Measurements from ENCODE around the gene RBMS3. TPM values are rescaled to one million over a fixed set of nuclear protein-coding genes. Genes with fewer than 3 reads are reported as not detected.

RBMS3 gene
- total and polyA plus RNA-seq, 2 of the 8 experiments (the other 6 are each of a cell fraction or from before 2014, with no cell fraction given), result 3.7 to 6.9 TPM

- H2BK15ac ChIP-seq (ENCODE audit: low read length), result no peak overlapping the region
- H3K4me3 ChIP-seq (ENCODE audit: extremely low read depth in 1 of 4, insufficient read depth in 2 of 4, low read depth in 3 of 4, low read length in 4 of 4), result no peak overlapping the region
- H3K4me2 ChIP-seq (ENCODE audit: insufficient read depth in 1 of 2, low read depth in 2 of 2, low read length in 2 of 2), result no peak overlapping the region
- DNase-seq (ENCODE audit: low read depth in 1 of 2, low spot score in 2 of 2) (no peak), FAIRE-seq (no peak)
- H4K5ac ChIP-seq (ENCODE audit: insufficient read length, low read depth, low read length), result no peak overlapping the region
- H2AK5ac ChIP-seq (ENCODE audit: low read depth, low read length), result no peak overlapping the region
- no peaks in the 10 kb centered on the region for H3K36me3 ChIP-seq (ENCODE audit: control insufficient read depth in 2 of 4, insufficient read depth in 4 of 4, low read length in 3 of 4)
- no peak overlapping the region for H2AFZ ChIP-seq (ENCODE audit: low read length)
- H3K18ac ChIP-seq (ENCODE audit: extremely low read depth, low read length), result no peak overlapping the region
- H2BK120ac ChIP-seq (replicated peaks; ENCODE audit: low read depth, low read length), result no peak overlapping the region
- H3K56ac ChIP-seq (replicated peaks; ENCODE audit: insufficient read length, low read depth, low read length), result no peak overlapping the region
- no peak overlapping the region for H3K14ac ChIP-seq (ENCODE audit: insufficient read length)
- peaks cover 0 to 17% (median 4%) of the 10 kb centered on the region in 4 experiments; a peak in 4 of 7 replicates for H3K4me1 ChIP-seq (replicated peaks in 1 of 4; ENCODE audit: control insufficient read depth in 3 of 4, insufficient read depth in 4 of 4, low read length in 3 of 4)
- no peak overlapping the region for H3K4ac ChIP-seq (replicated peaks; ENCODE audit: insufficient read length, low read depth, low read length)
- H4K20me1 ChIP-seq (replicated peaks in 1 of 2; ENCODE audit: control insufficient read depth in 1 of 2, insufficient read depth in 2 of 2, low read length in 2 of 2), result no peaks in the 10 kb centered on the region
- no peak overlapping the region for H4K8ac ChIP-seq (ENCODE audit: extremely low read depth, insufficient read depth, low read length)
- H3K23ac ChIP-seq (ENCODE audit: insufficient read length), result no peak overlapping the region
- no peak overlapping the region for H4K91ac ChIP-seq (replicated peaks; ENCODE audit: insufficient read length, low read length)
- no peak overlapping the region for H3K27ac ChIP-seq (ENCODE audit: low read depth, low read length)
- POLR2A ChIA-PET (ENCODE audit: partially characterized antibody), result no interaction called here
- WGBS, 2 experiments (ENCODE audit: extremely low coverage in 1 of 2, insufficient coverage in 1 of 2, insufficient read length in 1 of 2, insufficient replicate concordance in 2 of 2, low coverage in 1 of 2, low lambda C conversion rate in 2 of 2, missing lambda C conversion rate in 1 of 2), result 35% methylated on average over 1 of the region's 1 CpG; no CpG with 5 or more reads in 1 of the 2 experiments
- no peak overlapping the region for H2BK12ac ChIP-seq (ENCODE audit: low read depth, low read length)
- no peak overlapping the region for H2BK5ac ChIP-seq (ENCODE audit: low read depth, low read length)
- H2BK20ac ChIP-seq (ENCODE audit: low read length), result no peak overlapping the region
- H3K79me2 ChIP-seq (ENCODE audit: control insufficient read depth in 1 of 2, insufficient read depth in 2 of 2, low read length in 2 of 2), result no peaks in the 10 kb centered on the region
- H3K79me1 ChIP-seq (ENCODE audit: low read depth, low read length), result no peaks in the 10 kb centered on the region
- no peaks in the 10 kb centered on the region for H3K23me2 ChIP-seq (ENCODE audit: low read depth, low read length)
- H3K9ac ChIP-seq (replicated peaks in 1 of 4; ENCODE audit: extremely low read depth in 1 of 4, low read depth in 3 of 4, low read length in 3 of 4), result no peak overlapping the region
- CTCF ChIA-PET (ENCODE audit: partially characterized antibody), result no interaction called here
- no peaks in the 10 kb centered on the region for H3K9me3 ChIP-seq (ENCODE audit: insufficient read depth in 2 of 2, low read depth in 1 of 2, low read length in 1 of 2)
- no peaks in the 10 kb centered on the region for H3K27me3 ChIP-seq (replicated peaks in 1 of 4; ENCODE audit: control insufficient read depth in 3 of 4, extremely low read depth in 1 of 4, insufficient read depth in 3 of 4, low read length in 3 of 4)
- TF ChIP-seq ATF2 (IDR thresholded peaks at IDR 0.05; ENCODE audit: low read length) (no peak), TEAD4 (IDR thresholded peaks at IDR 0.05; ENCODE audit: low read depth, low read length) (no peak), CTBP2 (IDR thresholded peaks at IDR 0.05; ENCODE audit: borderline replicate concordance, insufficient read depth, insufficient read length, low read length) (no peak), USF2 (IDR thresholded peaks at IDR 0.05; ENCODE audit: low read length) (no peak), HDAC6 (IDR thresholded peaks at IDR 0.05; ENCODE audit: low read depth, low read length) (no peak), CBX8 (IDR thresholded peaks at IDR 0.05; ENCODE audit: borderline replicate concordance, low read depth, low read length) (no peak), EP300 (IDR thresholded peaks at IDR 0.05; ENCODE audit: borderline replicate concordance in 1 of 2, low read depth in 2 of 2, low read length in 2 of 2) (no peak), EGR1 (IDR thresholded peaks at IDR 0.05; ENCODE audit: borderline replicate concordance, low read depth, low read length) (no peak), SRF (IDR thresholded peaks at IDR 0.05; ENCODE audit: low read depth, low read length) (no peak), ASH2L (IDR thresholded peaks at IDR 0.05; ENCODE audit: low read length) (no peak), YY1 (IDR thresholded peaks at IDR 0.05; ENCODE audit: low read depth, low read length) (no peak), SUZ12 (IDR thresholded peaks at IDR 0.05; ENCODE audit: low read length) (no peak)
Observed at GRCh38 chr3:29412110-29412509, 131.2 kb downstream of the RBMS3 start.
